B cell (primary cell): ENCODE measurements around the gene EPS8L3. TPM values are rescaled to one million over a fixed set of nuclear protein-coding genes. Genes with fewer than 3 reads are reported as not detected.

Source experiments
- ATAC-seq: fragments of 200-7000 bp; cut with Tn5 transposase; one replicate; pipeline ENCODE4 v1.10.0; 2021; ENCODE audit warnings: low read depth, mild to moderate bottlenecking, moderate number of reproducible peaks, moderate library complexity
- CTCF ChIA-PET: fragments of 350-600 bp; sonication (Branson Sonifier 250); formaldehyde crosslinking; loops from one replicate; lab custom pipeline; 2021; ENCODE audit warnings: antibody characterized with exemption, inconsistent platforms; lab: Charles Lee
- POLR2A ChIA-PET: fragments of 350-600 bp; sonication (Branson Sonifier 250); formaldehyde crosslinking; loops from one replicate; lab custom pipeline; 2021; ENCODE audit warnings: antibody characterized with exemption; lab: Charles Lee
- DNase-seq: peaks from one replicate; pipeline ENCODE4 v3.0.0; 2013
- H2AFZ ChIP-seq: 2 replicates; pipeline ENCODE4 v1.6.1; 2012; ENCODE audit warnings: mild to moderate bottlenecking, low read depth, low read length; ENCODE audit not compliant: insufficient read depth, poor library complexity, severe bottlenecking
- H3K27ac ChIP-seq, 2 donors: 1 replicate in 1 of 2; 2 replicates in 1 of 2; pipeline ENCODE4 v1.5.1; 2012 to 2013; ENCODE audit warnings: low read length in 2 of 2, mild to moderate bottlenecking in 2 of 2, moderate library complexity in 1 of 2
- H3K27me3 ChIP-seq, 4 experiments: fragments of 200-600 bp in 1 of 4; sonication (generic) in 1 of 4; replicated peaks in 1 of 4; 1 replicate in 2 of 4; 2 replicates in 2 of 4; pipeline versions ENCODE4 v1.6.1 to v1.7.0; 2013 to 2016; ENCODE audit warnings: low read length in 3 of 4, mild to moderate bottlenecking in 2 of 4, mixed read lengths in 1 of 4, moderate library complexity in 1 of 4; ENCODE audit not compliant: insufficient read depth in 4 of 4, control insufficient read depth in 3 of 4; ENCODE audit errors: control extremely low read depth in 1 of 4
- H3K36me3 ChIP-seq, 2 experiments: replicated peaks in 1 of 2; 1 replicate in 1 of 2; 2 replicates in 1 of 2; pipeline versions ENCODE4 v1.6.1 to v1.7.1; 2013; ENCODE audit warnings: low read length in 1 of 2; ENCODE audit not compliant: insufficient read depth in 2 of 2, control insufficient read depth in 1 of 2; ENCODE audit errors: control extremely low read depth in 1 of 2, extremely low read depth in 1 of 2
- H3K4me1 ChIP-seq, 2 donors: fragments of 200-600 bp in 1 of 2; sonication (generic) in 1 of 2; 1 replicate in 1 of 2; 2 replicates in 1 of 2; pipeline versions ENCODE4 v1.5.1 to v1.6.1; 2013 to 2017; ENCODE audit warnings: low read length in 2 of 2; ENCODE audit not compliant: control insufficient read depth in 2 of 2, insufficient read depth in 2 of 2
- H3K4me2 ChIP-seq: replicated peaks from 2 replicates; pipeline ENCODE3; 2012; ENCODE audit warnings: mild to moderate bottlenecking, low read depth, low read length; ENCODE audit not compliant: poor library complexity, severe bottlenecking
- H3K4me3 ChIP-seq, 5 experiments: fragments of 200-600 bp in 1 of 5; sonication (generic) in 1 of 5; 1 replicate in 3 of 5; 2 replicates in 2 of 5; pipeline versions ENCODE4 v1.5.1 to v1.7.0; 2011 to 2016; ENCODE audit warnings: low read length in 4 of 5, mild to moderate bottlenecking in 4 of 5, low read depth in 2 of 5, control low read depth in 1 of 5, moderate library complexity in 1 of 5; ENCODE audit not compliant: insufficient read depth in 1 of 5; ENCODE audit errors: control extremely low read depth in 1 of 5, extremely low read depth in 1 of 5
- H3K79me2 ChIP-seq: fragments of 200-600 bp; sonication (generic); one replicate; pipeline ENCODE4 v1.6.0; 2016; ENCODE audit warnings: low read length; ENCODE audit not compliant: control insufficient read depth, insufficient read depth
- H3K9ac ChIP-seq: fragments of 200-600 bp; sonication (generic); 2 replicates; pipeline ENCODE4 v1.6.1; 2017; ENCODE audit warnings: mild to moderate bottlenecking, low read length, moderate library complexity
- H3K9me3 ChIP-seq, 3 donors: one replicate each; pipeline versions ENCODE4 v1.6.1 to v1.7.1; 2013; ENCODE audit warnings: low read length in 2 of 3; ENCODE audit not compliant: control insufficient read depth in 2 of 3, insufficient read depth in 1 of 3; ENCODE audit errors: control extremely low read depth in 1 of 3
- H4K20me1 ChIP-seq: 2 replicates; pipeline ENCODE4 v1.6.0; 2012; ENCODE audit warnings: mild to moderate bottlenecking, low read length; ENCODE audit not compliant: insufficient read depth, control insufficient read depth, poor library complexity, severe bottlenecking
- H3K27ac Mint-ChIP-seq: one replicate; pipeline ENCODE4 v1.8.0; 2021; ENCODE audit warnings: mixed read lengths
- H3K27me3 Mint-ChIP-seq: one replicate; pipeline ENCODE4 v1.8.0; 2021; ENCODE audit warnings: mixed read lengths
- H3K4me1 Mint-ChIP-seq: one replicate; pipeline ENCODE4 v1.8.0; 2021; ENCODE audit warnings: mixed read lengths
- H3K4me3 Mint-ChIP-seq: one replicate; pipeline ENCODE4 v1.8.0; 2021; ENCODE audit warnings: mixed read lengths
- H3K9me3 Mint-ChIP-seq: one replicate; pipeline ENCODE4 v1.8.0; 2022; ENCODE audit warnings: mixed read lengths; ENCODE audit not compliant: insufficient read depth
- CTCF ChIP-seq: fragments of 200-600 bp; IDR thresholded peaks from one replicate; pipeline ENCODE4 v1.8.0; 2022; ENCODE audit warnings: antibody characterized with exemption, mild to moderate bottlenecking
- EZH2 ChIP-seq: IDR thresholded peaks from 2 replicates; pipeline ENCODE4 v1.6.1; 2012; ENCODE audit warnings: borderline replicate concordance, low read depth, mild to moderate bottlenecking, moderate library complexity, low read length; ENCODE audit not compliant: insufficient read depth, poor library complexity, severe bottlenecking
- WGBS: methylation state at CpG from one replicate; pipeline ENCODE4 v1.1.5; 2013; ENCODE audit warnings: missing lambda C conversion rate; ENCODE audit not compliant: insufficient coverage; 5-methylcytosine and 5-hydroxymethylcytosine counted together
- intact Hi-C: fragments of 100-400 bp; cut with micrococcal nuclease; formaldehyde crosslinking; loops from one replicate; pipeline ENCODE4 v1.10.0; 2022
- polyA plus RNA-seq: library from polyadenylated mRNA; depleted of rRNA; stranded (reverse); fragments of >200 nt; gene quantifications from 2 replicates; pipeline ENCODE4 v1.2.3, GENCODE V29; 2012
- total RNA-seq, 2 donors: library from RNA; stranded (reverse); fragments of 120-200 nt in 1 of 2; gene quantifications; 1 replicate in 1 of 2; 2 replicates in 1 of 2; pipeline versions ENCODE4 v1.2.3 to v1.2.4, GENCODE V29; 2013 to 2022

Gene EPS8L3
- total and polyA plus RNA-seq, 2 donors (not counting 1 experiment from before 2014, with no cell fraction given) = not detected

- CTCF ChIA-PET = interaction anchor here (1.5 to 21.2 kb wide), 2 partner anchors 198 to 224 kb away, joined by 5 to 667 read pairs; partner anchors contain the start of gene AHCYL1
- WGBS = no CpG with 5 or more reads among the region's 4 CpGs
- intact Hi-C loops = no loop called here
Measured at GRCh38 chr1:109782927-109783326, 19.2 kb upstream of the EPS8L3 start.

GRCh38 chr1:109782514-109782913 is 18.8 kb upstream of the EPS8L3 start:
- H4K20me1 ChIP-seq = no peaks in the 10 kb centered on the region
- intact Hi-C loops = no loop called here
- no peaks in the 10 kb centered on the region for H3K4me1 ChIP-seq
- H3K27me3 Mint-ChIP-seq = peaks cover 5% of the 10 kb centered on the region
- no peak overlapping the region for H3K4me3 Mint-ChIP-seq
- no peak overlapping the region for H3K27ac ChIP-seq
- peaks cover 0 to 9% (median 2%) of the 10 kb centered on the region in 3 donors for H3K9me3 ChIP-seq
- H2AFZ ChIP-seq = no peak overlapping the region
- H3K36me3 ChIP-seq = no peaks in the 10 kb centered on the region
- peaks cover 9% of the 10 kb centered on the region for H3K9me3 Mint-ChIP-seq
- no peak overlapping the region for H3K9ac ChIP-seq
- WGBS = no CpG with 5 or more reads among the region's 1 CpG
- H3K79me2 ChIP-seq = no peaks in the 10 kb centered on the region
- TF ChIP-seq CTCF = no peak
- no peak for TF ChIP-seq EZH2
- H3K4me2 ChIP-seq = no peak overlapping the region
- POLR2A ChIA-PET = no interaction called here
- H3K27me3 ChIP-seq = peaks cover 0 to 3% (median 0%) of the 10 kb centered on the region in 4 experiments
- CTCF ChIA-PET = interaction anchor here (1.3 to 21.2 kb wide), 3 partner anchors 141 to 225 kb away, joined by 3 to 667 read pairs (median 5); partner anchors contain the start of gene AHCYL1
- DNase-seq = no peak
- H3K4me1 Mint-ChIP-seq = no peaks in the 10 kb centered on the region
- no peak overlapping the region for H3K27ac Mint-ChIP-seq
- no peak overlapping the region for H3K4me3 ChIP-seq
- no peak for ATAC-seq

More at GRCh38 chr1:109782927-109783326, 19.2 kb upstream of the EPS8L3 start:
- Histone ChIP-seq H3K9ac (no peak overlapping the region), H3K9me3 (peaks cover 0 to 9% (median 2%) of the 10 kb centered on the region in 3 donors), H2AFZ (no peak overlapping the region), H3K79me2 (no peaks in the 10 kb centered on the region), H3K4me1 (no peaks in the 10 kb centered on the region), H4K20me1 (no peaks in the 10 kb centered on the region), H3K4me3 (no peak overlapping the region), H3K27me3 (peaks cover 0 to 3% (median 0%) of the 10 kb centered on the region in 4 experiments), H3K4me2 (no peak overlapping the region), H3K36me3 (no peaks in the 10 kb centered on the region), H3K27ac (no peak overlapping the region)
- POLR2A ChIA-PET = no interaction called here
- no peak for DNase-seq
- Mint-ChIP-seq H3K9me3 (peaks cover 9% of the 10 kb centered on the region), H3K4me1 (no peaks in the 10 kb centered on the region), H3K4me3 (no peak overlapping the region), H3K27me3 (peaks cover 5% of the 10 kb centered on the region), H3K27ac (no peak overlapping the region)
- no peak for ATAC-seq
- TF ChIP-seq CTCF = no peak
- no peak for TF ChIP-seq EZH2
